ENCODE measurements around the gene RDH13.

DNA sequence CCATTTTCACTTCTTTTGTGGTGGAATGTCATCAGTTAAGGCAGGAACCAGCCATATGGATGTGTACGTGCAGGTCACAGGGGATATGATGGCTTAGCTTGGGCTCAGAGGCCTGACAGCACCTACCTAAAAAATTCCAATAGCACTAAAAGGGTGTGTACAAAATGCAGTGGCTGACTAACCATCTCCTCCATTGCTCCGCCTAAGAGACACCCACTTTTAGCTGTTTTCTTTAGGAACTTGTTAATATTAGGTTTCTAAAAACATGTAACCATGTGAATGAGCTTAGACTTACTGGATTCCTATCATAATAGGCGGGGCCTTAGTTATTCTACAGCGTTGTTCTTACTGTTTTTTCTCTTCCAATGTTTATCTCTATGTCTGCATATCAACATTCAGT is 50.6 kb downstream of the RDH13 start:
- no peak for TF ChIP-seq ZC3H10 (CRISPR knock-in tag; IDR thresholded peaks at IDR 0.05)
- no peak for TF ChIP-seq CSDC2 (CRISPR knock-in tag; IDR thresholded peaks at IDR 0.05)
- TF ChIP-seq, protein P1, sequence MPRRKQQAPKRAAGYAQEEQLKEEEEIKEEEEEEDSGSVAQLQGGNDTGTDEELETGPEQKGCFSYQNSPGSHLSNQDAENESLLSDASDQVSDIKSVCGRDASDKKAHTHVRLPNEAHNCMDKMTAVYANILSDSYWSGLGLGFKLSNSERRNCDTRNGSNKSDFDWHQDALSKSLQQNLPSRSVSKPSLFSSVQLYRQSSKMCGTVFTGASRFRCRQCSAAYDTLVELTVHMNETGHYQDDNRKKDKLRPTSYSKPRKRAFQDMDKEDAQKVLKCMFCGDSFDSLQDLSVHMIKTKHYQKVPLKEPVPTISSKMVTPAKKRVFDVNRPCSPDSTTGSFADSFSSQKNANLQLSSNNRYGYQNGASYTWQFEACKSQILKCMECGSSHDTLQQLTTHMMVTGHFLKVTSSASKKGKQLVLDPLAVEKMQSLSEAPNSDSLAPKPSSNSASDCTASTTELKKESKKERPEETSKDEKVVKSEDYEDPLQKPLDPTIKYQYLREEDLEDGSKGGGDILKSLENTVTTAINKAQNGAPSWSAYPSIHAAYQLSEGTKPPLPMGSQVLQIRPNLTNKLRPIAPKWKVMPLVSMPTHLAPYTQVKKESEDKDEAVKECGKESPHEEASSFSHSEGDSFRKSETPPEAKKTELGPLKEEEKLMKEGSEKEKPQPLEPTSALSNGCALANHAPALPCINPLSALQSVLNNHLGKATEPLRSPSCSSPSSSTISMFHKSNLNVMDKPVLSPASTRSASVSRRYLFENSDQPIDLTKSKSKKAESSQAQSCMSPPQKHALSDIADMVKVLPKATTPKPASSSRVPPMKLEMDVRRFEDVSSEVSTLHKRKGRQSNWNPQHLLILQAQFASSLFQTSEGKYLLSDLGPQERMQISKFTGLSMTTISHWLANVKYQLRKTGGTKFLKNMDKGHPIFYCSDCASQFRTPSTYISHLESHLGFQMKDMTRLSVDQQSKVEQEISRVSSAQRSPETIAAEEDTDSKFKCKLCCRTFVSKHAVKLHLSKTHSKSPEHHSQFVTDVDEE (CRISPR knock-in tag; IDR thresholded peaks at IDR 0.05): no peak
- TF ChIP-seq ISL1 (CRISPR knock-in tag; IDR thresholded peaks at IDR 0.05): no peak
- TF ChIP-seq ZNF70 (CRISPR knock-in tag; IDR thresholded peaks at IDR 0.05): no peak
- no peak for TF ChIP-seq BACH2 (CRISPR knock-in tag; IDR thresholded peaks at IDR 0.05; ENCODE audit: borderline replicate concordance)
- TF ChIP-seq, protein P2, sequence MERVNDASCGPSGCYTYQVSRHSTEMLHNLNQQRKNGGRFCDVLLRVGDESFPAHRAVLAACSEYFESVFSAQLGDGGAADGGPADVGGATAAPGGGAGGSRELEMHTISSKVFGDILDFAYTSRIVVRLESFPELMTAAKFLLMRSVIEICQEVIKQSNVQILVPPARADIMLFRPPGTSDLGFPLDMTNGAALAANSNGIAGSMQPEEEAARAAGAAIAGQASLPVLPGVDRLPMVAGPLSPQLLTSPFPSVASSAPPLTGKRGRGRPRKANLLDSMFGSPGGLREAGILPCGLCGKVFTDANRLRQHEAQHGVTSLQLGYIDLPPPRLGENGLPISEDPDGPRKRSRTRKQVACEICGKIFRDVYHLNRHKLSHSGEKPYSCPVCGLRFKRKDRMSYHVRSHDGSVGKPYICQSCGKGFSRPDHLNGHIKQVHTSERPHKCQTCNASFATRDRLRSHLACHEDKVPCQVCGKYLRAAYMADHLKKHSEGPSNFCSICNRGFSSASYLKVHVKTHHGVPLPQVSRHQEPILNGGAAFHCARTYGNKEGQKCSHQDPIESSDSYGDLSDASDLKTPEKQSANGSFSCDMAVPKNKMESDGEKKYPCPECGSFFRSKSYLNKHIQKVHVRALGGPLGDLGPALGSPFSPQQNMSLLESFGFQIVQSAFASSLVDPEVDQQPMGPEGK (CRISPR knock-in tag; IDR thresholded peaks at IDR 0.05; ENCODE audit: borderline replicate concordance): no peak
- TF ChIP-seq, protein P3, sequence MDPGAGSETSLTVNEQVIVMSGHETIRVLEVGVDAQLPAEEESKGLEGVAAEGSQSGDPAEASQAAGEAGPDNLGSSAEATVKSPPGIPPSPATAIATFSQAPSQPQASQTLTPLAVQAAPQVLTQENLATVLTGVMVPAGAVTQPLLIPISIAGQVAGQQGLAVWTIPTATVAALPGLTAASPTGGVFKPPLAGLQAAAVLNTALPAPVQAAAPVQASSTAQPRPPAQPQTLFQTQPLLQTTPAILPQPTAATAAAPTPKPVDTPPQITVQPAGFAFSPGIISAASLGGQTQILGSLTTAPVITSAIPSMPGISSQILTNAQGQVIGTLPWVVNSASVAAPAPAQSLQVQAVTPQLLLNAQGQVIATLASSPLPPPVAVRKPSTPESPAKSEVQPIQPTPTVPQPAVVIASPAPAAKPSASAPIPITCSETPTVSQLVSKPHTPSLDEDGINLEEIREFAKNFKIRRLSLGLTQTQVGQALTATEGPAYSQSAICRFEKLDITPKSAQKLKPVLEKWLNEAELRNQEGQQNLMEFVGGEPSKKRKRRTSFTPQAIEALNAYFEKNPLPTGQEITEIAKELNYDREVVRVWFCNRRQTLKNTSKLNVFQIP (CRISPR knock-in tag; IDR thresholded peaks at IDR 0.05; ENCODE audit: borderline replicate concordance, low read depth): no peak
- no peak for TF ChIP-seq RARB (CRISPR knock-in tag; IDR thresholded peaks at IDR 0.05)
- TF ChIP-seq, protein P4, sequence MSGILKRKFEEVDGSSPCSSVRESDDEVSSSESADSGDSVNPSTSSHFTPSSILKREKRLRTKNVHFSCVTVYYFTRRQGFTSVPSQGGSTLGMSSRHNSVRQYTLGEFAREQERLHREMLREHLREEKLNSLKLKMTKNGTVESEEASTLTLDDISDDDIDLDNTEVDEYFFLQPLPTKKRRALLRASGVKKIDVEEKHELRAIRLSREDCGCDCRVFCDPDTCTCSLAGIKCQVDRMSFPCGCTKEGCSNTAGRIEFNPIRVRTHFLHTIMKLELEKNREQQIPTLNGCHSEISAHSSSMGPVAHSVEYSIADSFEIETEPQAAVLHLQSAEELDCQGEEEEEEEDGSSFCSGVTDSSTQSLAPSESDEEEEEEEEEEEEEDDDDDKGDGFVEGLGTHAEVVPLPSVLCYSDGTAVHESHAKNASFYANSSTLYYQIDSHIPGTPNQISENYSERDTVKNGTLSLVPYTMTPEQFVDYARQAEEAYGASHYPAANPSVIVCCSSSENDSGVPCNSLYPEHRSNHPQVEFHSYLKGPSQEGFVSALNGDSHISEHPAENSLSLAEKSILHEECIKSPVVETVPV (CRISPR knock-in tag; IDR thresholded peaks at IDR 0.05): no peak
- no peak for TF ChIP-seq PPARA (CRISPR knock-in tag; IDR thresholded peaks at IDR 0.05; ENCODE audit: borderline replicate concordance)
- TF ChIP-seq GLIS3 (CRISPR knock-in tag; IDR thresholded peaks at IDR 0.05): no peak
- TF ChIP-seq ARNTL (CRISPR knock-in tag; IDR thresholded peaks at IDR 0.05; ENCODE audit: borderline replicate concordance, low read depth): no peak

Measured in SK-N-SH treated with all-trans-retinoic acid at 6 μM for 48 hours (cell line).